OCI-LY7 (cell line): Measurements from ENCODE around the gene FTCDNL1. TPM values are rescaled to one million over a fixed set of nuclear protein-coding genes. Genes with fewer than 3 reads are reported as not detected.

Experiments used
- BruUV-seq: library from RNA; stranded (reverse); fragments of 400-500 nt; replicated peaks from 2 replicates; lab custom pipeline; 2021; lab: Mats Ljungman, UMichigan
- CTCF ChIA-PET: fragments of 300-600 bp; sonication (Branson Sonifier 250); formaldehyde crosslinking; loops from one replicate; lab custom pipeline; 2022; ENCODE audit warnings: antibody characterized with exemption; ENCODE audit not compliant: unreplicated experiment; lab: Charles Lee
- POLR2A ChIA-PET: fragments of 300-600 bp; sonication (Branson Sonifier 250); formaldehyde crosslinking; loops from one replicate; lab custom pipeline; 2022; ENCODE audit warnings: antibody characterized with exemption; lab: Charles Lee
- DNase-seq: peaks from one replicate; pipeline ENCODE4 v3.0.0-alpha.2; 2015; ENCODE audit warnings: low spot score
- H2AFZ ChIP-seq: fragments of 200-600 bp; sonication (generic), shearing (Covaris generic); 2 replicates; pipeline ENCODE4 v1.6.1; 2014; ENCODE audit warnings: mild to moderate bottlenecking, antibody characterized with exemption, low read length, moderate library complexity
- H3K27ac ChIP-seq: fragments of 200-600 bp; sonication (generic); 2 replicates; pipeline ENCODE4 v1.5.1; 2014; ENCODE audit warnings: mixed run types, low read depth, mild to moderate bottlenecking, moderate library complexity, low read length, inconsistent platforms; ENCODE audit not compliant: poor library complexity, severe bottlenecking
- H3K36me3 ChIP-seq: fragments of 200-600 bp; sonication (generic); 2 replicates; pipeline ENCODE4 v1.6.1; 2014; ENCODE audit warnings: mild to moderate bottlenecking, antibody characterized with exemption, low read length, moderate library complexity, mixed read lengths; ENCODE audit not compliant: insufficient read depth
- H3K4me1 ChIP-seq: fragments of 200-600 bp; sonication (generic); 2 replicates; pipeline ENCODE4 v1.5.1; 2014; ENCODE audit warnings: mild to moderate bottlenecking, low read length; ENCODE audit not compliant: insufficient read depth, poor library complexity, severe bottlenecking
- H3K4me2 ChIP-seq: fragments of 200-600 bp; sonication (generic); 2 replicates; pipeline ENCODE4 v1.6.1; 2014; ENCODE audit warnings: mild to moderate bottlenecking, low read length
- H3K4me3 ChIP-seq: fragments of 200-600 bp; sonication (generic); 2 replicates; pipeline ENCODE4 v1.5.1; 2014; ENCODE audit warnings: mild to moderate bottlenecking, low read depth, low read length; ENCODE audit not compliant: poor library complexity, severe bottlenecking
- H3K79me2 ChIP-seq: fragments of 200-600 bp; sonication (generic); 2 replicates; pipeline ENCODE4 v1.6.1; 2016; ENCODE audit warnings: low read depth, mild to moderate bottlenecking, low read length, moderate library complexity, mixed read lengths; ENCODE audit not compliant: insufficient read depth
- H3K9me2 ChIP-seq: fragments of 200-600 bp; sonication (generic); 2 replicates; pipeline ENCODE4 v1.6.1; 2016; ENCODE audit warnings: mild to moderate bottlenecking, low read length, mixed read lengths; ENCODE audit not compliant: insufficient read depth
- H3K9me3 ChIP-seq: fragments of 200-600 bp; sonication (generic); 2 replicates; pipeline ENCODE4 v1.6.1; 2014; ENCODE audit warnings: mild to moderate bottlenecking, mixed run types, low read length, mixed read lengths
- H4K20me1 ChIP-seq: fragments of 200-600 bp; sonication (generic); 2 replicates; pipeline ENCODE4 v1.6.1; 2014; ENCODE audit warnings: mild to moderate bottlenecking, antibody characterized with exemption, low read length, moderate library complexity, mixed read lengths; ENCODE audit not compliant: insufficient read depth
- CTCF ChIP-seq: fragments of 200-600 bp; sonication (generic); conservative IDR thresholded peaks from 2 replicates; pipeline ENCODE4 v1.5.1; 2014; ENCODE audit warnings: mild to moderate bottlenecking, antibody characterized with exemption, low read length, moderate library complexity, mixed read lengths
- EZH2phosphoT487 ChIP-seq: fragments of 200-600 bp; sonication (generic); IDR thresholded peaks from 2 replicates; pipeline ENCODE4 v1.6.1; 2018; ENCODE audit warnings: low read depth, borderline replicate concordance, mild to moderate bottlenecking, mixed run types, antibody characterized with exemption, low read length, moderate library complexity, mixed read lengths
- intact Hi-C: fragments of 100-400 bp; cut with micrococcal nuclease; formaldehyde crosslinking; loops from one replicate; pipeline ENCODE4 v1.10.0; 2022; ENCODE audit not compliant: unreplicated experiment
- total RNA-seq, 2 experiments: library from RNA; depleted of rRNA in 1 of 2; stranded (reverse); fragments of >200 nt in 1 of 2; shearing (Covaris generic) in 1 of 2; gene quantifications; 2 replicates each; pipeline ENCODE4 v1.2.3, GENCODE V29; 2014 to 2022

Gene FTCDNL1
- total RNA-seq, 2 experiments from 2014 or later = 0.40 to 0.54 TPM

DNA sequence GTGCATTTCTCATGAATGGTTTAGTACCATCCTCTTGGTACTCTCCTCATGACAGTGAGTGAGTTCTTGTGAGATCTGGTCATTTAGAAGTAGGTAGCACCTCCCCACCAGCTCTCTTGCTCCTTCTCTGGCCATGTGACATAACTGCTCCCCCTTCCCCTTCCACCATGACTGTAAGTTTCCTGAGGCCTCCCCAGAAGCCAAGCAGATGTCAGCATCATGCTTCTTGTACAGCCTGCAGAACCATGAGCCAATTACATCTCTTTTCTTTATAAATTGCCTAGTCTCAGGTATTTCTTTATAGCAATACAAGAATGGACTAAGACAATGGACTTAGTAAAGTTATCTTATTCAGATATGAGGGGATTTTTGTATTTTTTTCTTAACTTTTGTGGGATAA, 43.0 kb downstream of the FTCDNL1 start:
- no peaks in the 10 kb centered on the region for H3K4me1 ChIP-seq
- H3K79me2 ChIP-seq = no peaks in the 10 kb centered on the region
- no peaks in the 10 kb centered on the region for H4K20me1 ChIP-seq
- H3K4me3 ChIP-seq = no peak overlapping the region
- H2AFZ ChIP-seq = no peak overlapping the region
- TF ChIP-seq CTCF = no peak
- TF ChIP-seq EZH2phosphoT487 = no peak
- H3K36me3 ChIP-seq = no peaks in the 10 kb centered on the region
- DNase-seq = no peak
- no peak overlapping the region for H3K27ac ChIP-seq
- BruUV-seq = no TSS peak
- POLR2A ChIA-PET = no interaction called here
- H3K9me3 ChIP-seq = no peaks in the 10 kb centered on the region
- CTCF ChIA-PET = no interaction called here
- no peak overlapping the region for H3K4me2 ChIP-seq
- H3K9me2 ChIP-seq = no peaks in the 10 kb centered on the region
- intact Hi-C loops = no loop called here

GRCh38 chr2:199806179-199806578, 44.8 kb downstream of the FTCDNL1 start:
- Histone ChIP-seq H3K9me2 (no peaks in the 10 kb centered on the region), H3K79me2 (no peaks in the 10 kb centered on the region), H3K4me1 (no peaks in the 10 kb centered on the region), H3K36me3 (no peaks in the 10 kb centered on the region), H3K4me3 (no peak overlapping the region), H4K20me1 (no peaks in the 10 kb centered on the region), H3K27ac (no peak overlapping the region), H3K4me2 (no peak overlapping the region), H3K9me3 (no peaks in the 10 kb centered on the region), H2AFZ (no peak overlapping the region)
- ChIA-PET CTCF (no interaction called here), POLR2A (interaction anchor here (1.1 to 1.3 kb wide), 2 partner anchors 14 to 22 kb away, joined by 3 to 4 read pairs; no protein-coding TSS in a partner anchor)
- BruUV-seq = no TSS peak
- DNase-seq = no peak
- intact Hi-C loops = no loop called here
- TF ChIP-seq CTCF (no peak), EZH2phosphoT487 (no peak)

- Histone ChIP-seq H3K9me3 (no peaks in the 10 kb centered on the region), H4K20me1 (no peaks in the 10 kb centered on the region), H3K27ac (no peak overlapping the region), H3K4me1 (no peaks in the 10 kb centered on the region), H2AFZ (no peak overlapping the region), H3K4me2 (no peak overlapping the region), H3K79me2 (no peaks in the 10 kb centered on the region), H3K9me2 (no peaks in the 10 kb centered on the region), H3K4me3 (no peak overlapping the region), H3K36me3 (no peaks in the 10 kb centered on the region)
- TF ChIP-seq CTCF = no peak
- no peak for TF ChIP-seq EZH2phosphoT487
- ChIA-PET CTCF (no interaction called here), POLR2A (interaction anchor here (1.3 kb wide), 1 partner anchor 23 kb away, joined by 4 read pairs; no protein-coding TSS in a partner anchor)
- no peak for DNase-seq
- no TSS peak for BruUV-seq
- intact Hi-C loops = no loop called here
These were observed 46.2 kb downstream of the FTCDNL1 start for GRCh38 chr2:199804831-199805230.
